OCI-M1 (cell line): ENCODE measurements around the gene PIK3CA.
"Not testable (repeated sequence)": the region's sequence is repeated elsewhere in the genome, so short reads cannot be mapped to it uniquely, and the experiment has no call there.

Source experiments
- DNase-seq: peaks from one replicate; lab custom pipeline; 2025; lab: John Stamatoyannopoulos, UW

The PIK3CA gene

DNA sequence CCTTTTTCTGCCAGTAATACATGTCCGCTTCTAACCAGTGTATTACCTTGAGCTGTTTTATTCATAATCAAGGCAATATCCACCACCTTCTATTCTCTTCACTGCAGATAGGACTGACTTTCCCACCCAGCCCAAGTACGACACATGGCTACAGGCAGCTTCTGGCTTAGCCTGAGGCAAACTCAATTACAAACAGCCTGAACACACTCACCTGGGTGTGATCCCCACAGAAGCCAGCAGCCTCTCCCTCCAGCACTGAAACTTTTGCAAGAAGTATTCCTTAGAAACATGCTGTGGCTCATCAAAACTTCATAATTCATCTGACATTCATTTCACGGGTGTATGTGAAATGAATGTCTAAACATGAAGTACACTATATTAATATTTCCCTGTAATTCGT is 116.3 kb downstream of the PIK3CA start:
- no peak for DNase-seq

DNA sequence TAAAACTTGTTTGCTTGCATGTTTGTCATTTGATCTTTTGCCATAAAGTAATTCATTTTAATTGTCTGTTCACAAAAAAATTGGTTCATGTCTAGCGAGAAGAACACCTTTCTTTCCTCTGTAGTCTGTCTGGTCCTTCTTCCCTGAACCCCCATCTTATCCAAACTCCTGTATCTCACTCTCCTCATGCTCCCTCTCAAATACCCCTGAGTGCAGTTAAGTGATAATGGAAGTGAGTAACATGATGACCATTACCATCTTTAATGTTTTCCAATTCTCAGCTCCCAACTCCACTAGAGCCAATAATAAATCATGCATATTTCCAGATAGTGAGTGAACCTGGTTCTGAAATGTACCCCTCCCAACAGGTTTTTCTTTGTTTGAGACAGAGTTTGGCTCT is 116.9 kb downstream of the PIK3CA start:
- DNase-seq, result no peak

DNA sequence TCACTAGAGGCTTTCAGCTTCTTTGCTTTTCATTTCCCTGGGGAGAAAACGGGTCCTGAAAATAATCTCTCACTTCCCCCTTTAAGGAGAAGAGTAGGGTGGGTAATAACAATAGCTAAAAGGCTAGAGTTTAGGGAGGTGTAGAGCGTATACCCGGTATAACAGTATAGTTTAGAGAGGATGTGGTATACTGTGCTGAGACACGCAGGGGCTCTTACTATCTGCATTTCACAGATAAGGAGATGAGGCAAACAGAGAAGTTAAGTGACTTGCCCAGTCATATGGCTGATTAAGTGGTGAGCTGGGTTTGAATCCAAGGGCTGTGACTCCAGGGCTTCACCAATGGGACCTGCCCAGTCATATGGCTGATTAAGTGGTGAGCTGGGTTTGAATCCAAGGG is 117.7 kb downstream of the PIK3CA start:
- DNase-seq, result peak; percentile 84

DNA sequence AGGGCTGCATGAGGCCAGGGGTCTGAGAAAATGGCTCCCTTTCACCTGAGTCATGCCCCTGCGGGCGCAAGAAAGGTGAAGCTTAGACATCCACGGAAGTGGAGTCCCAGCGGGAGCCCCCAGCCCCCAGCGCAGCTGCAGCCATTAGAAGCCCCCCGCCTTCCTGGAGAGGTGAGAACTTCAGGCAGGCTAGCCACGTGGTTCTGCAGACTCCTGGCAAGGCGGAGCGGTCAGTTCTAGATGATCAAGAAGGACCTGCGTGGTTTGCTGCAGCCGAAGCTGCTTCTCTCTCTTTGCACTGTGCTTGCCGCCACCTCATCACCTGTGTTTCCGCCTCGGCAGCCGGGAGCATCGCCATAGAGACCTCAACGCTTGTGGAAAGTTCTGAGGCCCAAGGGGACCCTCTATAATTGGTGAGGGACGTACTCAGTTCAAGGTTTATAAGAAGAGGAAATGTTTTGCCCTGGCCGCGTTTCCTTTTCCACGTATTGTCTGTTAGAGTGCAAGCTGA is 118.6 kb downstream of the PIK3CA start:
- DNase-seq, result no peak

- peak; percentile 45 for DNase-seq
Measured at GRCh38 chr3:179268400-179269051, 120.4 kb downstream of the PIK3CA start.

DNA sequence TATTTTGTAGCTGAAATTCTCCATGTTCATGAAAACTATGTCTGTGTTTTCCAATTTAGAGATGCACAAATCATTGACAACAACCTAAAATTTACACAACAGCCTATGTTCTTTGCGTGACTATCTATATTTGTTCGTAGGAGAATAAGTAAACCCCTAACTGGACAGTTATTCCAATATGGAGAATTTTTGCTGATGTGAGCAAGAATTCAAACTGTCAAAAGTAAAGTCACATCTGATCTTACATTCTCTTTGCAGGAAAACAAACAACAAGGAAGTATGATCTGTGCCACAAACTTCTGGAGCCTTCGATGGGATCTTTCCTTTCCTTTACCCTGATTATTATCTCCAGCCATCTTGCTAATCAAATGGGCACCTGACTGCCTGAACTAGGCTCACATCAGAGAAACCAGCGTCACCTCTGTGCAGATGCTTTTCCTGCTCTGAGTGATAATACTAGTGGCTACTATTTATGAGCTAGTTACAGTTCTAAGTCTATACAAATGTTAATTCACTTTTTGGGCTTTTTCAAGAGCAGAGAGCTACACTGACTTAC is 121.1 kb downstream of the PIK3CA start:
- no peak for DNase-seq

DNA sequence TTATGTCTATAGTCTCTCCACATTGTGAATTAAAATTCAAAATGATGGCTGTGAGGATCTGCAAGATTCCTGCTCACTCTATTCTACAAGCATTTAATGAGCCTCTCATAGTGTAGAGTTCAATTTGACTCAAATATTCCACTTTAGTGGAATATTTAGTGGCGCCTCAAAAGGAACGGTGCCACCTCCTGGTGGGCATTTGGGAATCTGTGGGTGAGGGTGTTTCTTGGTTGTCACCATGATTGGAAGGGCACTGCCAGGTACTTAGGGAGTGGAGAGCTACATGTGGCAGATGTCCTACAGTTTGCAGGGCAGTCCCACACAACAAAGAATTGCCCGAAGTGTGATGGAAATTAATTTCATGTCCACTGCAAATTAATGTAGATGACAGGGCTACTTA is 124.2 kb downstream of the PIK3CA start:
- DNase-seq, result no peak

DNA sequence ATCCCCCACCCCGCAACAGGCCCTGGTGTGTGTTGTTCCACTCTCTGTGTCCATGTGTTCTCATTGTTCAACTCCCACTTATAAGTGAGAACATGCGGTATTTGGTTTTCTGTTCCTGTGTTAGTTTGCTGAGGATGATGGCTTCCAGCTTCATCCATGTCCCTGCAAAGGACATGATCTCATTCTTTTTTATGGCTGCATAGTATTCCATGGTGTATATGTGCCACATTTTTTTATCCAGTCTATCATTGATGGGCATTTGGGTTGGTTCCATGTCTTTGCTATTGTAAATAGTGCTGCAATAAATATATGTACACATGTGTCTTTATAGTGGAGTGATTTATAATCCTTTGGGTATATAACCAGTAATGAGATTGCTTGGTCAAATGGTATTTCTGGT is 126.3 kb downstream of the PIK3CA start:
- not testable (repeated sequence) for DNase-seq

DNA sequence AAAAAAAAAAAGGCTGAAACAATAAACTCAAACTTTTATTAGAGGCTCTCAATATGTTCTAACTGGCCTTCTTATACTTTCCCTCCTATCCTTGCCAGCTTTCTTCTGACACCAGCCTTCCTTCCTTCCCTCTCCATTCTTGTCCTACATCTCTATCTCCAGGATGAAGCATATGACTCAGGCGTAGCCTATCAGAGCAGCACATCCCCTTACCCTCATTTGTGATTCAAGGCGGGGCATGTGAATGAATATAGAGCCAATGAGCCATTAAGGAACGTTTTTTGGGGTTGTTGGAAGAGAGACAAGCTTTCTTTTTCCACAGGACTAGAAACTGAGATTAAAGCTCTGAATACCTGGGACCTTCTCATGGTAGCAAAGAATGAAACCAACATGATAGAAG is 127.8 kb downstream of the PIK3CA start:
- DNase-seq, result no peak

- no peak for DNase-seq
Measured at GRCh38 chr3:179276743-179277142, 128.6 kb downstream of the PIK3CA start.

DNA sequence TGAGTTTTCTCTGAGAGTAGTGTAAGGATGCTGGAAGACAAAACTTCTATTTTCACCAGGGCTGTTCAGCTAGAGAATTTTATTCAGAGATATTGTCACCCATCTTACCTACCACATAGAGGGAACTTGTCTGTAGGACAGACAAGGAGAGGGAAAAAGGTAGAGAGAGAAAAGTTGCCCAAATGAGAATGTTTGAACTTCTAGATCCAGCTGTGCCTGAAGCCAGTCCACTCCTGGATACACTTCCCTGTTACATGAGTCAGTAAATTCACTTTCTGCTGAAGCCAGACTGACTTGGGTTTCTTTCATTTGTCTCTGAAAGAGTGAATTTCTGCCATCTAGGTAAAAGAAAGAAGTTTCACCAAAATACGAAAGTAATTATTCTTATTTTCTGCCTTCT is 130.0 kb downstream of the PIK3CA start:
- DNase-seq, result no peak

DNA sequence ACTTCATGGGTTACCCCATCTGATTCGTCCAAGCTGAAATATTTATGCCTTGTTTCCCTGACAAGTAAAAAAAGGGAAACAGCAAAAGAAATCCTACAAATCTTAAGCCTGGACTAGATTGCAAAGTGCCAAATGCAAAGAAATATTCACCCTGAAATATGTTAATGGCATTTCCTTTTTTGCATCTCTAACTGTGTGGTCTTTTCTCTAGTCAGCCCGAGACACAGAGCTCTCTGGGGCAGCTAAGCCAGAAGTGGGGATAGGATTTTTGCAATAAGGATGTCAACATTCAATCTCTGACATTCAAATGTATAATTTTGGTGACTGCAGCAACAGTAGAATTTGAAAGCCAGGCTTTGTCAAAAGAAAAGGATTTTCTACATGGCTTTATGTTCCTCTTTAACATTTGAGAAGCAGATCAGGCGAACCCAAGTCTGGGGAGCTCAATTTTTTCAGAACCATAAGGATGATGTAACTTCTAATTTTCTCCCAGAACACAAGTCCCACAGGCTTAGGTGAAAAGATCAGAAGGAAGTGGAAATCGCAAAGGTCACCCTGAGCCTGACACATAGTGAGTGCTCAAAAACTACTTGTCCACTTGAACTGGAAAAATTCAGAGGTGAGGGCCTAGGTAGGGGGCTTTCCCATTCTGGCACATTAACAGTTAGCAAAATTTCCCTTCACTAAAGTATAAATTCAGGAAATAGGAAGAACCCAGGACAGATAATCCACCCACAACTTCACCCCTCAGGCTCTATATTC is 131.0 kb downstream of the PIK3CA start:
- no peak for DNase-seq

GRCh38 chr3:179279837-179280236 is 131.7 kb downstream of the PIK3CA start:
- no peak for DNase-seq

DNA sequence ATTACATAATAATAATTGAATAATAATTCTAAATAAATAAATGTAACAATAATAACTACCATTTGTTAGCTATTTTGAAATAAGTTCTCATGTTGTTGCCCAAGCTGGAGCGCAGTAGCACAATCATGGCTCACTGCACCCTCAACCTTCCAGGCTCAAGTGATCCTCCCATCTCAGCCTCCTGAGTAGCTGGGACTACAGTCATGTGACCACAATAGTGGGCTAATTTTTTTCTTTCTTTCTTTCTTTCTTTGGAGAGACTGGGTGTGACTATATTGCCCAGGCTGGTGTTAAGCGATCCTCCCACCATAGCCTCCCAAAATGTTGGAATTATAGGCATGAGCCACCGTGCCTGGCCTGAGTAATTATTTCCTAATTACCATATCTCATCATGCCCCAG is 133.7 kb downstream of the PIK3CA start:
- DNase-seq, result no peak

DNA sequence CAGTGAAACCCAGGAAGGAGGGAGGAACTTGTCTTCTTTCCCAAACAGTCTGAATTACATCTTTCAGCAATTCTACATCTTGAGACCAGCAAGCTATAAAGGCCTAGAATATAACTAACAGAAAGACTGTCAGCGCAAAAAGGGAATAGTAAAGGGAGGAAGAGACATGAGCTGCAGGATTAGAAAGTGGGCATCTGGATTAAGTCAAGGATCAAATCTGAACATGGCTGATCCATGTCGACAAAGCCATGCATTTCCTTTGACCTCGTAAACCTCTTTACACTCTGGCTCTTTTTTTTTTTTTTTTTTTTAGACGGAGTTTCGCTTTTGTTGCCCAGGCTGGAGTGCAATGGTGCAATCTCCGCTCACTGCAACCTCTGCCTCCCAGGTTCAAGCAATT is 138.2 kb downstream of the PIK3CA start:
- no peak for DNase-seq

DNA sequence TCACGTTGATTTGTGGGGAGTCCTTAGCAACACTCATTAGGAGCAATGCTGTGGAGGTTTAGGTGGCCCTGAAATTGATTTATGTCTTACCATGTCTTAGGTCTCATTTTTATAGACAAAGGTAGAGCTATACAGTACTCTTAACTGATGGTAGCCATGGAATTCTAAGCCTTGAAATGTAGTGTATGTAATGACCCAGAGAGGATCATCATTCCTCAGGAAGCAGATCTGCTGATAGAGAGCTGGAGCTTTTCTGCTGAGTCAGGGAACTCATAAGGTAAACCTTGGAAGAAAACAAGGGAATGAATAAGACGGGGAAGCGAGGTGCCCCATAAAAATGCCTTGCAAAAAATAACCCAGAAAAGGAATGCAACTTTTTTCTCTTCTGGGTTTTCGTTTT is 140.7 kb downstream of the PIK3CA start:
- DNase-seq, result no peak

DNA sequence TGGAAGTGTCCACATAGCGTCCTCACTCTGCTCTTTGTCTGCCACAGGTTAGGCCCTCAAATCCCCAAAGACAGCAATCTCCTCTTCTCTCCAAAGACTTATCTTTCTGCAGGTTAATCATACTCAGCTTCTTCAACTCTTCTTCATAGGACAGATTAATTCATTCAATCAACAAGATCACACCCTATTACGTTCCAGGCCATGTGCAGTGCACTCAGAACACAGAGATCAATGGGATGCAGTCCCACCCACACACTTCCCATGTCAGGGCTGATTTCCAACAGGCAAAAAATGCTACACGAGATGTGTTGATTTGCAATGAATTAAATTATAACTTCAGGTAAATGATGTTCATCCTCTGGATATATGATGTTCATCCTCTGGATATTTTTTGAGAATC is 141.1 kb downstream of the PIK3CA start:
- no peak for DNase-seq
